Measurements from ENCODE around the gene CUBN.

Gene CUBN

GRCh38 chr10:16905320-16905719, 224.3 kb downstream of the CUBN start:
- DNase-seq: no peak

GRCh38 chr10:16904639-16905061, 225.0 kb downstream of the CUBN start:
- no peak for DNase-seq

- DNase-seq: no peak
These were observed 225.6 kb downstream of the CUBN start for GRCh38 chr10:16904049-16904448.

GRCh38 chr10:16902606-16903005, 227.0 kb downstream of the CUBN start:
- DNase-seq: no peak

GRCh38 chr10:16901106-16901505, 228.5 kb downstream of the CUBN start:
- no peak for DNase-seq

GRCh38 chr10:16896993-16897392, 232.6 kb downstream of the CUBN start:
- no peak for DNase-seq

GRCh38 chr10:16894821-16895220, 234.8 kb downstream of the CUBN start:
- no peak for DNase-seq

GRCh38 chr10:16893664-16894063, 235.9 kb downstream of the CUBN start:
- DNase-seq: no peak

- peak in 2 of 4 experiments; percentile 0 to 5 for DNase-seq
These were observed 238.0 kb downstream of the CUBN start for GRCh38 chr10:16891375-16892313.

- no peak for DNase-seq
These were observed 238.9 kb downstream of the CUBN start for GRCh38 chr10:16890691-16891090.

- DNase-seq: no peak
These were observed 242.0 kb downstream of the CUBN start for GRCh38 chr10:16887565-16887964.

GRCh38 chr10:16886031-16886430, 243.6 kb downstream of the CUBN start:
- DNase-seq: no peak

- DNase-seq: no peak
These were observed 245.1 kb downstream of the CUBN start for GRCh38 chr10:16884497-16884896.

- DNase-seq: no peak
These were observed 246.5 kb downstream of the CUBN start for GRCh38 chr10:16883084-16883483.

GRCh38 chr10:16870331-16870730, 259.3 kb downstream of the CUBN start:
- DNase-seq: no peak

- DNase-seq: no peak
These were observed 261.6 kb downstream of the CUBN start for GRCh38 chr10:16867990-16868389.

GRCh38 chr10:16867556-16867955, 262.1 kb downstream of the CUBN start:
- no peak for DNase-seq

GRCh38 chr10:16866541-16867275, 262.9 kb downstream of the CUBN start:
- DNase-seq: no peak

- DNase-seq: no peak
These were observed 263.8 kb downstream of the CUBN start for GRCh38 chr10:16865766-16866165.

- no peak for DNase-seq
These were observed 265.8 kb downstream of the CUBN start for GRCh38 chr10:16863766-16864165.

- no peak for DNase-seq
These were observed 272.2 kb downstream of the CUBN start for GRCh38 chr10:16857419-16857818.

- no peak for DNase-seq
These were observed 273.0 kb downstream of the CUBN start for GRCh38 chr10:16856567-16856966.

GRCh38 chr10:16856092-16856491, 273.5 kb downstream of the CUBN start:
- no peak for DNase-seq

- no peak for DNase-seq
These were observed 275.0 kb downstream of the CUBN start for GRCh38 chr10:16854623-16855022.

All from activated naive CD4-positive, alpha-beta T cell (primary cell).